ENCODE measurements around the gene FER. TPM values are rescaled to one million over a fixed set of nuclear protein-coding genes. Genes with fewer than 3 reads are reported as not detected.
A peak's percentile ranks its signal among the peaks of the same experiment; 100 is the strongest.
"Not testable (repeated sequence)": the region's sequence is repeated elsewhere in the genome, so short reads cannot be mapped to it uniquely, and the experiment has no call there.

The FER gene
- total RNA-seq, 1 donor from 2014 or later, result 17.0 TPM

DNA sequence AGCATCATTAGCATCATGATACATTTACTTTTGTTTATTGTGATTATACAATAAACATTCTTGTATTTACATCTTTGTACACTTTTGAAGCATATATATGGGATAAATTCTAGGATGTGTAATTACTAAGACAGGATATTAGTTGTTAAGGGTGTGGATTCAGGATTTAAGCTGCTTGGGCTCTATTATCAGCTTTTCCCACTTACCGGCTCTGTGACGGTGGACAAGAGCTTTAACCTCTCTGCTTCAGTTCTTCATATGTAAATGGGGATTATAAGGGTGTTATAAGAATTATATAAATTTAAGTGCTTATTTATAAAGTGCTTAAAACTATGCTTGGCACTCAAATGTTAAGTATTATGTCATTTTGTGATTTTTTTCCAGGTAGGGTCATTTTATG, 131.1 kb downstream of the FER start:
- no peak for DNase-seq (ENCODE audit: low read depth, low spot score)

DNA sequence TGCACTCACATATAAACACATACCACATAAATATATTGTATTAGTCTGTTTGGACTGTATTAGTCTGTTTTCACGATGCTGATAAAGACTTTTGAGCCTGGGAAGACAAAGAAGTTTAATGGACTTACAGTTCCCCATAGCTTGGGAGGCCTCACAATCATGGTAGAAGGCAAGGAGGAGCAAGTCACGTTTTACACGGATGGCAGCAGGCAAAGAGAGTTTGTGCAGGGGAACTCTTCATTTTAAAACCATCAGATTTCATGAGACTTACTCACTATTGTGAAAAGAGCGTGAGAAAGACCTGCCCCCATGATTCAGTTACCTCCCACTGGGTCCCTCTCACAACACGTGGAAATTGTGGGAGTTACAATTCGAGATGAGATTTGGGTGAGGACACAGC, 133.4 kb downstream of the FER start:
- no peak for DNase-seq (ENCODE audit: low read depth, low spot score)

DNA sequence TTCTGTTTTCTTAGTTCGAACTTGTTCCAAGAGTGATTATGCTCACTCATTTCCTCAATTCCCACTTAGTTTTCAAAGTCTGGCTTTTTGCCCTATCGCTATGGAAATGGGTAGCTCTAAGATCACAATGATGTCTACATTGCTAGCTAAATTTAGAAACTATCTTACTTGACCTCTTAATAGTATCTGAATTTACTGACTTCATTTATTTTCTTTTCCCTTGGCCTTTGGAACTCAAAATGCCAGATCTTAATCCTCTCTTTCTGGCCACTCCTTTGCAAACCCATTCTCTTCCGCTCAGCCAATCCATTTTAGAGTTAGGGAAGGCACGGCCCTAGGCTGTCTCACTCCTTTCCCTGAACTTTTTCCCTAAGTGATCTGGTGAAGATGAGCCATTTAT, 137.0 kb downstream of the FER start:
- DNase-seq (ENCODE audit: low read depth, low spot score), result peak; percentile 88

DNA sequence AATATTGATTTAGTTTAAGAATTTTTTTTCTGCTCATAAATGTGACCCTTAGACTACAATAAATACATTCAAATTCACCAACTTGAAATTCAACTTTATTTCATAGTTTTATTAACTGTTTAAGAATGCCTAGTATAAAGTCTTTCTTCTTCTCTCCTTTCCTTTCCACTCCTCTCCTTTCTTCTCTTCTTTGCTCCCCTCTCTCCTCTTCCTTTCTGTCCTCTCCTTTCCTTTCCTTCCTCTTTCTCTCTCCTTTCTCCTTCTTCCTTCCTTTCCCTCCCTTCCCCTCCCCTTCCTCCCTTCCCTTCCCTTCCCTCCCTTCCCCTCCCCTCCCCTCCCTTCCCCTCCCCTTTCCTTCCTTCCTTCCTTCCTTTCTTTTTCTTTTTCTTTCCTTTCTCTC, 150.6 kb downstream of the FER start:
- DNase-seq (ENCODE audit: low read depth, low spot score), result no peak

DNA sequence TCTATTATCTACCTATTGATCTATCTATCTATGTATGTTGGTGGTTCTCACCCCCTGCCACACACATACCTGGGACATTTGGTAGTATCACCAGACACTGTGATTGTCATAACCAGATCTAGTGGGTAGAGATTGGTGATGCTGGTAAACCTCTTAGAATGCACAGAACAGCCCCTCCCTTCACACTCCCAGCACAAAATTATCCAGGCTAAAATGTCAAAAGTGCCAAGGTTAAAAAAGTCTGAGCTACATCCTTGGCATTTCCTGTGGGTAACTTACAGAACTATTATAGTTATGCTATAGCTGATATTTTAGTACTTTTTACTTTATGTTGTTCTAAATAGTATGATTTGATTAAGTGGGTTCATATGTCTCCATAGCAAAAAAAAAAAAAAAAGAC, 151.0 kb downstream of the FER start:
- no peak for DNase-seq (ENCODE audit: low read depth, low spot score)

DNA sequence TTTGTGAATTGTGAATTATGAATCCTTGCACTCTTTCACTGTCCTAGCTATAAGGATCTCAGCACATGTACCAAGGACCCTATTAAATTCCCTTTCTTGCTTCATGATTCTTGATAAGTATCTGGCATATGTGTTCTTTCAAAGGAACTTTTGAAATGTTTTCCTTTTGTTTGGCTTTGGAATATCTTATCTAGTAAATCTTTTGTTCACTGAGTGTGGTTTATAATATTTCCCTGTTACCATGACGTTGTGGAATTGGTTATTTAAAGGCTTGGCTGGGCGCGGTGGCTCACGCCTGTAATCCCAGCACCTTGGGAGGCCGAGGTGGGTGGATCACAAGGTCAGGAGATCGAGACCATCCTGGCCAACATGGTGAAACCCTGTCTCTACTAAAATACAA, 151.5 kb downstream of the FER start:
- not testable (repeated sequence) for DNase-seq (ENCODE audit: low read depth, low spot score)

DNA sequence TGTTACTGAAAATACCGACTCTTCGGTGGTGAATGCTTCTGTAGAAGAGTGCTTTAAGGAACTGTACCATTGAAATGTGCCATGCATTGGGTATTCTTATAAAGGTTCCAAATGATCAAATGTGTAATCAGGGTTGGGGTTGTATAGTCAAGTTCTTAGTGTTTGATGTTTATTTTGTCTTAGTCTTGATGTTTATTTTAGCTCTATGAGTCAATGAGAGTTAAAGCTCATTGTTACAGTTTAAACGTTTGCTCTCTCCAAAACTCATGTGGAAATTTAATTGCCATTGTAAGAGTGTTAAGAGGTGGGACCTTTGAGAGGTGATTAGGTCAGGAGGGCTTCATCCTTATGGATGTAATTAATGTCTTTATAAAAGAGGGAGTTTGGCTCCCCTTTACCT, 153.0 kb downstream of the FER start:
- DNase-seq (ENCODE audit: low read depth, low spot score), result no peak

DNA sequence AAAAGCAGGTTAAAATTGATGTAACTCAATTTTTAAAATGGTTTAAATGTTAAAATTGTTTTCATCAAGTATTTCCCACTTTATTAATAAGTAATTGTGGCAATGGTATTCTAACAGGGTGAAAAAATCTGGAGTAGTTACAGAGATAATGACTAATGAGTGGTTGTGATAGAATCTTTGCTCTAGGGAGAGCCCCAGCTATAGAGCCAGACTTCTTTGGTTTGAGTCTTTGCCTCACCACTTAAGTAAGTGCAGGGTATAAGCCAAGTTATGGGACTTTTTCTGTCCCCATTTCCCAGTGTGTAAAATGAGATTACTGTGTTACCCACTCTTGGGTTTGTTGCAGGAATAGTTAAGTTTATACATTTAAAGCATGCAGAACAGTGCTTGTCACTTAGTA, 158.1 kb downstream of the FER start:
- DNase-seq (ENCODE audit: low read depth, low spot score), result no peak

DNA sequence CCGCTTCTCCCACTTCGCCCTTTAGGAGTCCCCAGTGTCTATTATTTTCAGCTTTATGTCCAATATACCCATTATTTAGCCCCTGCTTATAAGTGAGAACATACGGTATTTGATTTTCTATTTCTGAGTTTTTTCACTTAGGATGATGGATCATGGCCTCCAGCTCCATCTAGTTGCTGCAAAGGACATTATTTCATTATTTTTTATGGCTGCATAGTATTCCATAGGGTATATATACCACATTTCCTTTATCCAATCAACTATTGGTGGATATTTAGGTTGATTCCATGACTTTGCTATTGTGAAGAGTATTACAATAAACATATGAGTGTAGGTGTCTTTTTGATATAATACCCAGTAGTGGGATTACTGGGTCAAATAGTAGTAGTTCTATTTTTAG, 162.9 kb downstream of the FER start:
- DNase-seq (ENCODE audit: low read depth, low spot score), result no peak

DNA sequence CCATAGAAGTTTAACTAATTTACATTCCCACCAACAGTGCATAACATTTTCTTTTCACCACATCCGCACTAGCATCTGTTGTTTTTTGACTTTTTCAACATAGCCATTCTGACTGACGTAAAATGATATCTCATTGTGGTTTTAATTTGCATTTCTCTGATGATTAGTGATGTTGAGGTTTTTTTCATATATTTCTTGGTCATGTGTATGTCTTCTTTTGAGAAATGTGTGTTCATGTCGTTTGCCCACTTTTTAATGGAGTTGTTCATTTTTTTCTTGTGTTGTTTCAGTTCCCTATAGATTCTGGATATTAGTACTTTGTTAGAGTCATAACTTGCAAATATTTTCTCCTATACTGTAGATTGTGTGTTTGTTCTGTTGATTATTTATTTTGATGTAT, 163.4 kb downstream of the FER start:
- DNase-seq (ENCODE audit: low read depth, low spot score), result no peak

DNA sequence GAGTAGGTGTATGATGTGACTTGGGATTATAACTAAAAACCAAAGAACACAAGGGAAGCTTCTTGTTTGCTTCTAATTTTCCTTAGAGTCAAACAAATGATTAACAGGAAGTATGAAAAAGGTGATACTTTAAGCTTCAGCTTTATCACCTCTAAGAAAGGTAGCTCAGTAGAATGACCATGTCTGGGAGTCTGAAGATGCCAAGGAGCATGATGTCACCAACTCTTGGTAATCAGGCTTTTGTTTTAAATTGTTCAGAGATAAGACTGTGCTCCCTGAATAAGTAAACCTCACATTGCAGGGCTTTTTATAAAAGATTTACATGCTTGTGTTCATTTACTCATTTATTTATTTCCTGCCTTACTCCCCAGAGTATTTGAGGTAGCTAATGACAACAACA, 169.9 kb downstream of the FER start:
- DNase-seq (ENCODE audit: low read depth, low spot score), result no peak

DNA sequence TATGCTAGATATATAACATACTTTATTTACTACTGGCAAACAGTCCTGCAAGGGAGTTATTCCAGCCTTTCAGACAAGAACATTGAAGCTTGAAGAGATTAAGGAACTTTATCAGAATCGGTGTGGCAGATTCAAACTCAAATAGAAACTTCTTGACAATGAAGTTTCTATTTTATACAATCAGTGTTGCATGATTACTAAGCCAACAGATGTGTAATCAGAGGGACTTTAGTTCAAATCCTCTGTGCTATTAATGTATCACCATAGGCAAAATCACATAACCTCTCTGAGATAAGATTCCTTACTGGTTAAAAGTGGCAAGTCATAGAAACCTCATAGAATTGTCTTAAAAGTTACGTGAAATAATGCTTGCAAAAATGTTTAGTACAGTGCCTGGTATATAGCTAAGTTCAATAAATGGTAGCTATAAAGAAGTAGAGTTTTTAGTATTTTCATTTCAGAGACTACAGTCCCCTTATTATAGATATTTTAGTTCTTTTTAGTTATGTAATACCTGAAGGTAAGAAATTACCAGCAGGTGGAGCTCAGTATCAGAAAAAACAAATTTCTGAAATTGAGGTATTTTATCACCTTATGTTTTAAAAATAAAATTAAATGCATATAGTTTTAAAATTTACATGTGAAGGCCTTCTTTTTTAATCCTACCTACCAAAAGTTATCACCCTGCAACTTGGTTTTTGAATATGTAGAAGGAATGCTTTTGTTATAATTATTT, 172.1 kb downstream of the FER start:
- no peak for DNase-seq (ENCODE audit: low read depth, low spot score)

DNA sequence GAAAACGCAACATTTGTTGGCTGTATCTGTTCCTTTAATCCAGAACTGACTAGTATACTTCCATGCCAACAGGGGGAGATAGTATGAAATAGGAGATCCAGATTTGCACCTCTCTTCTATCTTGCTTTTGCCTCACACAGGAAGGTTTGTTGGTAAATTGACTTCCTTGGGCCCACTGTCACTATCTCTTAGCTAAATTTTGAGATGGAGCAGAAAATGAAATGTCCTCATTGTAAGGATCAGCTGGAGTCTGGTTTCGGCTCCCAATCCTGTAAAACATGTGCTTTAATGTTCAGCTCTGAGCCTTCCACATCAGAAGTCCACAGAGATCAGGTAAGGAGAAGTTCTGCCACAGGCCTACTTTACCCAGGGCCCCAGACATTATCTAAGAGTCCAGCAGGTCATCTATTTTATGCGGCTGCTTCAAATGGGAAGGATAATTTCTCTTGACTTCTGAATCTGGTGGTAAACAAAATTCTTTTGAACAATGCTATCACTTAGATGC, 176.8 kb downstream of the FER start:
- DNase-seq (ENCODE audit: low read depth, low spot score), result no peak

DNA sequence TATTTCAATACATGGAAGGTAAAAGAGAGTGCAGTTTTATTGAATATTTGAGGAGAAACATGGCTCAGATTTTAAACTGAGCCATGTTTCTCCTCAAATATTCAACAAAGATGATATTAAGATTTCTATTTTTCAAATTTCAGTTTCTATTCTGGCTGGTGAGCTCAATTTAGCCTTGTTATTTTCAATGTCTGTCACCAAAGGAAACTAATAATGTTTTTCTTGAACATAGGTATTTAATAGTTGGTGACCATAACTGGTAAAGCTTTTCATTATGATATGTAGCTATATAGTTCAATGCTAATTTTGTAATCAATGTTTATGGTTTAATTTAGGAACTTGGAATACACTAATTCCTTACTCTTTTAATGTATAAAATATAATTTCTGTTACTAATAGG, 177.4 kb downstream of the FER start:
- DNase-seq (ENCODE audit: low read depth, low spot score), result no peak

DNA sequence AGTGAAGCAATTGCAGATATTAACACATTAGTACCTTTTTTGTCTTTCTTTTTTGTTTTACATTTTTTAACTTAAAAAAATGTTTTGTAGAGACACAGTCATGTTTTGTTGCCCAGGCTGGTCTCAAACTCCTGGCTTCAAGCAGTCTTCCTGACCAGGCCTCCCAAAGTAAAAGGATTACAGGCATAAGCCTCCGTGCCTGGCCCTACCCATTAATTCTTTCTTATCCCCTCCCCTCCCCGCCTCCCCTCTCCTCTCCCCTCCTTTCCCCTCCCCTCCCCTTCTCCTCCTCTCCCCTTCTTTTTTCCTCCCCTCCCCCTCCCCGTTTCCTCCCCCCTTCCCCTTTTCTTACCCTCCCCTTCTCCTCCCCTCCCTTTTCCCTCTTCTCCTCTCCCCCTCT, 182.4 kb downstream of the FER start:
- DNase-seq (ENCODE audit: low read depth, low spot score), result no peak

DNA sequence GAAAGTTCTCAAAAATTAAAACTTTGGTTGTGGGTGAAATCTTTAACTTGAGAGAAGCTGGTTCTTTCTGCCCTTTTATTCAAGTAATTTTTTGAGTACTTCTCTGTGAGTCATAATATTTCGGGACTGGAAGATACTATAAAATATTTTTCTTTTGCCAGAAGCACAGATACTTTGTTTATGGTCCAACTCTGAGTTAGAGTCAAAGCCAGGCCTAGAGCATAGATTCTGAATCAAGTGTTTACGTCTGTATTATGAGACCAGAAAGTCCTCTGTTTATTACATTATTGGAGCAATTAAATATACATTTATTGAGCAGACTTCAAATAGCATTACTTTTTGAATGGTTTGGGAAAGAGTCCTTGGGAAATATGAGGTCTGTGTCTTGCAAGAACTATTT, 187.9 kb downstream of the FER start:
- no peak for DNase-seq (ENCODE audit: low read depth, low spot score)

DNA sequence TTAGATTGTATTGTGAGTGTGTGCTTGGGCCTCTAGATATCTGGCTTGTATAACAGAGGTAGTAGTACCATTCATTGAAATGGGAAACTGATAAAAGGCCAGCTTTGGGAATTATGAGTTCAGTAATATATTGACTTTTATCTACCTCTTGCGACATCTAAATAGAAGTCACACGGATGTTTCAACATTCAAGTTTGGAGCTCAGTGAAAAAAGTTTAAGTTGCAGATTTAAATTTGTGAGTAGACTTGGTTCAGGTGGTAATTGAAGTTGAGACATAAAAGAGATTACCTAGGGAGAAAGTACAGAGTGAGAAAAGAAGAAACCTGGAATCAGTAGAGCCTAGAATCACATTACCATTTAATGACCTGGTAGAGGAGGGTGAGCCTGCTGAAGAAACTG, 189.5 kb downstream of the FER start:
- no peak for DNase-seq (ENCODE audit: low read depth, low spot score)

DNA sequence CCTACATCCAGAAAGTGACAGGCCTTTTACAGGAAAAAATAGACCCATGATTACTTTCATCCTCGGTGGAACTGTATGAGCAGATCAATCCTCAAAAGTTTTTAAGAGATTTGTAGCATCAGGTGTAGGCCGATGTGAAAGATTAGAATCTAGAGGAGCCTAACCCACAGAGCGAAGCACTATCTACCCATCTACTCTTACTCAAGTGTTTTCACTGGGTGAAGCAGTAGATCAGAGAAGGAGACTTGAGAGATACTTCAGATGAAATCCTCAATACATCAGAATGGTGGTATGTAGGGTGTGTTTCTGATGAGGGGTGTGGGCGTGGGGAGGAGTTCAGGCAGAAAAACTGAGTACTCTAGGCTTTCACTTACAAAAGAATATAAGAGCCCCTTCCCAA, 192.8 kb downstream of the FER start:
- DNase-seq (ENCODE audit: low read depth, low spot score), result no peak

DNA sequence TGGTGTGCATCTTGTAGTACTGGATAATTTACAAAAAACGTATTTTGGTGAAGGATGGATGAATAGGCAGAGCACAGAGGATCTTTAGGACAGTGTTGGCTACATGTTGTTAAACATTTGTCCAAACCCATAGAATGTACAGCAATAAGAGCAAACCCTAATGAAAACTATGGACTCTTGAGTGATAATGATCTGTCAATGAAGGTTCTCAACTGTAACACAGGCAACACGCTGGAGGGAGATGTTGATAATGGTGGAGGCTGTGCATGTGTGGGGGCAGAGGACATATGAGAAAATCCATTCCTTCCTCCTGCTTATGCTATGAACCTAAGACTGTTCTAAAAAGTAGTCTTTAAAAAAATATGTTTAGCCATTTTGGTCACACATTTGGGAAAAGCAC, 194.0 kb downstream of the FER start:
- no peak for DNase-seq (ENCODE audit: low read depth, low spot score)

DNA sequence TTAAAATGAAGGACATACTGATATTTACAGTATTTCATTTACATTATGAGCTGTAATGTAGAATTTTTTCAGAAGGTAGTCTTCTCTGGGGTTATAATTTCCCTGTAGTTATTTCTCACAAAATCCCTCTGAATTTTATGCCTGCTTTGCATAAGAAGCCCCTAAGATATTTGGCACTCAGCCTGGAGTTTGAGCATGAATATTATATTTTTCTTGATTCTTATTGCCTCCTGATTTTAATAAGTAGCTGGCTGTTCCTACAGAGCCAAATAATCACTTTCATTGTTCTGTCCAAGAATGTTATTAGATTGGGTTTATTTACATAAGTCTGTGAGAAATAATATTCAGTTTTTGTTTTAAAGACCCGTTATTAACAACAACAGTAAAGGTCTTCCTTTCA, 195.0 kb downstream of the FER start:
- no peak for DNase-seq (ENCODE audit: low read depth, low spot score)

DNA sequence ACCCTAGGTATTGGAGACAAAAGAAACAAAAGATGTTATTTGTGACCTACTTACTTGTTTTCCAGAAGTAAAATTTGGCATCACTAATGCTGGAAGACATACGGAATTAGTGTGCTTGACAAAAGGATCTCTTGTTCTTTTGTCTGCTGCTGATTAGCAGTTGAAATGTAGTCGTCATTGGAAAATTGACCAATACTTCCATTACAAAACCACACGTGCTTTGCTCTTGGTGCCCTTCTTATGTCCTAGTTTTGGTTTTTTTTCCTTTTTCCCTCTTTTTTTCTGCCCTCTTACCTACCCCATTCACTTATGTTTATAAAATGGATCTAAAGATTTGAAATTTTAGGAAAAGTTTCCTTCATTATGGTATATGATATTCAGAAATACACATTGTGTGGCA, 197.4 kb downstream of the FER start:
- DNase-seq (ENCODE audit: low read depth, low spot score), result no peak

DNA sequence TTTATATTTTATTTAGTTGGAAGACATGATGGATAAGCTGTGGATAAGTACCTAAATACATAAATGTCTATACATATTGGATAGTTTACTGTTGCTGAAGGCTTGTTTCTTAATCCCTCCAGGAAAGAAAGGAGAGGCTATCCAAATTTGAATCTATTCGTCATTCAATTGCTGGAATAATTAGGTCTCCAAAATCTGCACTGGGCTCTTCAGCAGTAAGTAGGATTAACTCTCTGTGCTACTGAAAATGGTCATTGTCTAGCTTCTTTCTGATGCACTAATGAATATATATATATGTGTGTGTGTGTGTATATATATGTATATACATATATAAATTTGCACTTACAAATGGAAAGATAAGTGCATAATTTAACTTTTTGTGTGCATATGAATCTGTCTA, 198.3 kb downstream of the FER start:
- DNase-seq (ENCODE audit: low read depth, low spot score), result no peak

DNA sequence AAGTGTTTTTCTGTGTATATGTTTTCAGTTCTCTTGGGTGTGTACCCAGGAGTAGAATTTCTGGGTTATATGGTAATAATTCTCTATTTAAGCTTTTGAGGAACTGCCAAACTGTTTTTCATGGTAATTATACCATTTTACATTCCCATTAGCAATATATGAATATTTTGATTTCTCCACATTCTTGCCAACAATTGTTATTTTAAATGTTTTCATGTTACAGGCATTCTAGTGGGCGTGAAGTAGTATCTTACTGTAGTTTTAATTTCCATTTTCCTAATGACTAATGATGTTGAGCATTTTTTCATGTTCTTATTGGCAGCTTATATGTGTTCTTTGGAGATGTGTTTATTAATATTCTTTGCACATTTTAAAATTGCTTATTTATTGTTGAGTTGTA, 199.5 kb downstream of the FER start:
- DNase-seq (ENCODE audit: low read depth, low spot score), result no peak

DNA sequence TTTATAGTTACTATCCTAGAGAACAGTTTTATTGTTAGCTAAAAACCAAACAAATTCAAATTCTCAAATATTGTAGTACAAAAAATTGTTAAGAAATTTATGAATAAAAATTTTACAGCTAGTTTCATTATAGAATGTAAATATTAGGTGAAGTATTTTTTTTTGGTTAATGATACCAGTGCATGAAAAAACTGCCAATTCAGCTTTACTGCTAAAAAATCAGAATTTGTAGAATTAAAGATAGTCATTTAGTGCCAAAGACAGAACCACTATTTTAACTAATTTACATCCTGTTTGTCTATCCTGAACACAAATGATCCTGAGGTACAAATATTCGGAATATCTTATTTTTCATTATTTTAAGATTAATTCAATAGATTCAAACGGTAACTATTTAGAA, 202.6 kb downstream of the FER start:
- DNase-seq (ENCODE audit: low read depth, low spot score), result no peak
